GM12891 (cell line): ENCODE results near the gene NPPC.

Experiments used
- PAX5 ChIP-seq: IDR thresholded peaks from 2 replicates; pipeline ENCODE4 v1.6.1; 2011; ENCODE audit warnings: low read length, moderate library complexity, mild to moderate bottlenecking; ENCODE audit not compliant: insufficient read depth, severe bottlenecking
- POLR2A ChIP-seq: IDR thresholded peaks from 2 replicates; pipeline ENCODE4 v1.6.1; 2011; ENCODE audit warnings: low read depth, low read length, control low read depth
- POLR2AphosphoS5 ChIP-seq: IDR thresholded peaks from 2 replicates; pipeline ENCODE4 v1.6.1; 2011; ENCODE audit warnings: low read depth, low read length, control low read depth
- TAF1 ChIP-seq: IDR thresholded peaks from 2 replicates; pipeline ENCODE4 v1.6.1; 2011; ENCODE audit warnings: low read depth, low read length, control low read depth

DNA sequence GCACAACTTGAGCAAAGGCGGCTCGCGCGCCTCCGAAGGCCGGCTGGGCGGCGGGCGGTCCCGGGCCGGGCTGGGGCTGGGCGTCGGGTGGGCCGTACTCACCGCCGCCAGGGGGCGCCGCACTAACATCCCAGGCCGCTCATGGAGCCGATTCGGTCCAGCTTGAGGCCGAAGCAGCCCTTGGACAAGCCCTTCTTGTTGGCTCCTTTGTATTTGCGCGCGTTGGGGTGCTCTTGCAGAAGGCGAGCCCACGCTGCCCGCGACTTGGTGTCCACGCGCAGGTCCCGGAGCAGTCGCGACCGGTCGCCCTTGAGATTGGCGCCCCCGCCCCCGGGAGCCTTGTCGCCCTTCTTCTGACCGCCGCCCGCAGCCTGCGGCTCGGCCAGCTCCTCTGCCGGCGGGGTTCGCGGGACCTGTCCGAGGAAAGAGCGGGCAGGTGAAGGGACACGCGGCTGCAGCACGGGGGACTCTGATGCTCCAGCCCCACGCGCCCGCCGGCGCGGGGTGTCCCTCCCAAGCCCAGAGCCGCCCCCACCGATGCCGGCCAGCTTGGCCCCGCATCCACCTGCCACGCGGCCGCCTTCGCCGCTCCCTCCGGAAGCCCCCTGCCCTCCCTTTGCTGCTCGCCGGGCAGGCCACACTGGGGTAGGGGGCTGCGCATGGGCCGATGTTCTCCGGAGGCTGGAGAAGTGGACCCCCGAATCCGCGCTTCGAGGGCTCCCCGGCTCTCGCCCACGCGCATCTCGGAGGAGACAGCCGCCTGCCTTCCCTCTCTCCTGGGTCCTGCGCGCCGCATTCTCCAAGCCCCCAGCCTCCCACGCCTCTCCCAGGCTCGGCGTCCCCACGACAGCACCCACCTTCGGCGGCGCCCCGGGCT lies 655 bp downstream of the NPPC start:
- TF ChIP-seq POLR2AphosphoS5 (no peak), POLR2A (no peak), PAX5 (no peak), TAF1 (no peak)
